GM21390 (cell line): ENCODE results near the gene LPIN2.

ENCODE experiments used
- ATAC-seq: cut with Tn5 transposase; IDR thresholded peaks from one replicate; pipeline ENCODE4 v1.9.1; 2021; ENCODE audit not compliant: unreplicated experiment

The LPIN2 gene

GRCh38 chr18:2964361-2965010 lies 48.5 kb downstream of the LPIN2 start:
- no peak for ATAC-seq
